Stimulated activated CD8-positive, alpha-beta memory T cell treated with anti-CD3 and anti-CD28 coated beads, Interleukin-15, amount 100 ng/mL, for 24 hours (primary cell): ENCODE data around the gene ACTL9.

Source experiments
- DNase-seq: peaks from one replicate; pipeline ENCODE4 v3.0.0-alpha.2; 2020; ENCODE audit warnings: low read depth

Gene ACTL9

DNA sequence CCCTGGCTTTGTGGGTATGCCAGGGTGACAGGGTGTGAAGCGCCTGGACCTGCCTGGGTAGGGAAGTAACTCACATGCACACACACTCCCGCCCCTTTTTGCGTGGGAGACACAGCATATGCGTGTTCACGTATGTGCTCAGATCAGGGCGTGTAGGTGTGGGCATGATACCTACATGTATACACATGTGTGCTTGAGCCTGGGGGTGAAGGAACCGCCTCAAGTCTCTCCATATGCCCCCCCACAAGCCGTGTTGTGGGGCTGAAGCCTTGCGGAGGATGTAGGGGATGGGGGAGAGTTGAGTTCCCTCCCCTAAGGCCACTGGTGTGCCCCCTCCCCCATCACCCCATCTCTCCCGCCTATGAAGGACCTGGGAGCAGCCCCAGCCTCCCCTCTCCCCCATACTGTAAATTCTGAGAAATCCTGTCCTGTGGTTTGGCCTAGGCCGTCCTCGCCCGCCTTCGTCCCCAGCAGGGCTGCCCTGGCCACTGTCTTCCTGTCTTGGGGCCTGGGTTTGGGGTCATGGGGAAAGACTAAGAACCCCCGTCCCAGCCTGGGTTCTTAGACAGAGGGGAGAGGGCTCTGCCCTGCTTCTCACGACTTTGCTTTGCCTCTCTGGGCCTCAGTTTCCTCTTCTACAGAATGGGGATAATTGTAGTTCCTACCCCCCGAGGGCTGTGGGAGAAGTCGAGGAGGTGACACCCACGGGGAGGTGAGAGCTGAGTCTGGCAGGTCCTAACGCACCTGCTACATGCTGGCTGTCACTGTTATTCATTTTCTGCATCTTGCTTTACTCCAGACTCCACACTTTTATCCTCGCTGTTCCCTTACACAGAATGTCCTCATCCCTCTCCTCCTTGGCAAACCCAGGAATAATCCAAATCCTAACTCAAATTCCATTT is 14.3 kb downstream of the ACTL9 start:
- no peak for DNase-seq

DNA sequence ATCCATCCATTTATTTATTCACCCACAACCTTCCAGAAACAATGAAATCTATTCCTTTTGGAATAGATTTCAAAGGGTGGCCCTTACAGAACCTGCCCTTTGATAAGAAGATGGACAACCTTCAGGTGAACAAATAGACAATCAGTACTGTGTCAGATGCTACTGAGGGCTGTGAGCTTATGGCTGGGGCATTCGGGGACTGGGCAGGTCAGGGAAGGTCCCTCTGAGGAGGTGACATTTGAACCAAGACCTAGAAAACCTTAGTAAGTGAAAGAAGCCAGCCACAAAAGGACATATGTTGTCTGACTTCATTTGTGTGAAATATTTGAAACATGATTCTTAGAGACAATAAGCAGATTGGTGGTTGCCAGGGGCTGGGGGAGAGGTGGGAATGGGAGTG is 15.7 kb downstream of the ACTL9 start:
- DNase-seq, result no peak

DNA sequence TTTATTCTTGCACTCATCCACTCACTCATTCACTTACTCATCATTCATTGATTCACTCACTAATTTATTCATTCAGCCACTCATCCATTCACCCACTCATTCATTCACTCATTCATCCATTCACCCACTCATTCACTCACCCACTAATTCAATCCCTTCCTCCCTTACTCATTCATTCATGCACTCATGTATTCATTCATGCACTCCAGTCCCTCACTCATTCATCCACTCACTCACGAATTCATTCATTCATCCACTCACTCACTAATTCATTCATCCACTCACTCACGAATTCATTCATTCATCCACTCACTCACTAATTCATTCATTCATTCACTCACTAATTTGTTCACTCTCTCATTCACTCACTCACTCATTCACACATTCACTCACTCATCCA is 16.1 kb downstream of the ACTL9 start:
- DNase-seq, result no peak

GRCh38 chr19:8681345-8682029 is 17.1 kb downstream of the ACTL9 start:
- DNase-seq, result no peak

DNA sequence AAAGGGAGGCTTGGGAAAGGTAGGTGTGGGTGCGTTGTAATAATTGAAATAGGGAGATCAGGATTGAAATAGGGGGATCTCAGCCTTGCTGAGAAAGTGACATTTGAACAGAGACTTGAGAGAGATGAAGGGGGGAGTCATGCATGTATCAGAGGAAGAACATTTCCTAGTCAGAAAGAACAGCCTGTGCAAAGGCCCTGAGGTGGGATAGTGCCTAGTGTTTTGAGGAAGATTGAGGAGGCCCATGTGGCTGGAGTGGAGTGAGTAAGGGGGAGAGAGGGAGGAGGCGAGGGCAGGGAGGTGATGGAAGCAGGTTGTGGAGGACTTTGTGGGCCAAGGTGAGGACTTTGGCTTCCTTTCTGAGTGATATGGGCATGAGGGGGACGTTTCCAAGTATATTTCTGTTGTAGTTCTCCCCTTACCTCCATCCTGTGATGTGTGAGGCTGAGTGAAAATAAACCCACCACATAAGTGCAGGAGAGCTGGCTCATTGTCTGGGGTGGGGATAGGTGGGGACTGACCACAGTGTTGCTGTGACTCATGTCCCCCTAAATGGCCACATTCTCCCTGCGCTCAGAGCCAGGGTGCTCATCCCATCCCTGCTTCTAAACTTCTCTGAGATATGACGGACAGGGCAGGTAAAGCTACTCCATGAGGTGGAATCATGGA is 17.8 kb downstream of the ACTL9 start:
- DNase-seq, result no peak

- no peak for DNase-seq
These were observed 20.3 kb downstream of the ACTL9 start for GRCh38 chr19:8678244-8678807.

DNA sequence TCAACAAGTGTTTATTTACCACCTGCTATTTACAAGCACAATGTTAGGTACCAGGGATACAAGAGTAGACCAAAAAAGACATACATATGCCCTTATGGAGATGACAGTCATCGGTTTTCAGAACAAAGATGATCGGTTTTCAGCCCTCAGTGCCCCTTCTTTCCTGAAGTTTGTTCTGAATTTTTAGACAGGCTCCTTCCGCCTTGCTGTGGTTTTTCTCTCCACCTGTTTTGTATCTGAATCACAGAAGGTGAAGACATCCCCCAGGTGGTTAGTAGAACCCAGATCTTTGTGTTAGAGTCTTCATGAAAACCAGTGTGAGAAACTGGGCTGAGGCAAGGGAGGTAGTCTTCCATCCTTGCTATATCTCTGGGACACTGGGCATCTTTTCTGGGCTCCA is 23.5 kb downstream of the ACTL9 start:
- no peak for DNase-seq

- DNase-seq, result no peak
These were observed 25.2 kb downstream of the ACTL9 start for GRCh38 chr19:8673276-8673891.

GRCh38 chr19:8666814-8667405 is 31.7 kb downstream of the ACTL9 start:
- no peak for DNase-seq

GRCh38 chr19:8665468-8666213 is 33.0 kb downstream of the ACTL9 start:
- no peak for DNase-seq

GRCh38 chr19:8664671-8665057 is 33.9 kb downstream of the ACTL9 start:
- DNase-seq, result no peak

DNA sequence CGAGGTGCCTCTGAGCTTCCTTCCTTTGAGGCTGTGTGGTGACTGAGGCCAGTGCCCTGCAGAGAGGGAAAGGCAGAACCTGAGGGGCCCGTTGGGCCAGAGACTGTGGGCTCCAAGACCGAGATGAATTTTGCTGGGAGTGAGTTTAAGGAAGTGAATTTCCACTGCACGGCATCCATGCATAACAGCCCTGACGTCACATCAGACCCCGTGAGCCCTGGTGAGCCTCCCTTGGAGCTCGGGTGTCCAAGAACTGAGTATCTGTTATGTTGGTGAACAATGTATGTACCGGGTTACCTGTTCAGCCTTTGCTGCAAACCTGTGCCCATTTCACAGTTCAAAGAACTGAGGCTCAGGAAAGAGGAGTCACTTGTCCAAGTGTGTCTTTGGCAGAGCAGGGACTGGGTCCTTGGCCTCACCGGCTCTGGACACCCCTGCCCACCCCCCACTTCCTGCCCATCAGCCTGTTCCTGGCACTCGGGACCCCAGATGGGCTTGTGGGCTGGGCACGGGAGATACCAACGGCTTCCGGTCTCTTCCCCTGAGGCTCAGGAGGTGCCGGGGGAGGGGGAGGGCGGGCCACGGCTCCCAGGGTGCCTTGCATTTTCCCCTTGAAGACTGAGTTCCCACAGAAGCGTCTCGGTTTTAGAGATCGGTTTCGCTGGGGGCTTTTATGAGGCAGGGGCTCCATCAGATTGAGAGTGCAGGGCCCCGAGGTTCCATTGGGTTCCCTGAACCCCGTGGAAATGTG is 34.5 kb downstream of the ACTL9 start:
- DNase-seq, result no peak

DNA sequence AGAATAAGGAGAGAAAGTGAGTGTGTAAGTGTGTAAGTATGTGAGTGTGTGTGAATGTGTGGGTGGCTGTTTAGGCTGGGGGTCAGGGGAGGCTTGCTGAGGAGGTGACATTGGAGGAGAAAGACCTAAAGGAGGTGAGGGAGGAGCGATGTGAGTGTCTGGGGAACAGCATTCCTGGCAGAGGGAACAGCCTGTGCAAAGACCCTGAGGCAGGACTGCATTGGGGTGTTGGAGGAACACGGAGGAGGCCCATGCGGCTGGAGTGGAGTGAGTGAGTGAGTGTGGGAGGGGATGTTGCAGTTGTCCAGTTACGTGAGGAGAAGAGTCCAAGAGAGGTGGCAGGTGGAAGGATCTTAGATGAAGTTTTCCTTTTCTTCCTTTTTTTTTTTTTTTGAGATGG is 36.3 kb downstream of the ACTL9 start:
- DNase-seq, result no peak

DNA sequence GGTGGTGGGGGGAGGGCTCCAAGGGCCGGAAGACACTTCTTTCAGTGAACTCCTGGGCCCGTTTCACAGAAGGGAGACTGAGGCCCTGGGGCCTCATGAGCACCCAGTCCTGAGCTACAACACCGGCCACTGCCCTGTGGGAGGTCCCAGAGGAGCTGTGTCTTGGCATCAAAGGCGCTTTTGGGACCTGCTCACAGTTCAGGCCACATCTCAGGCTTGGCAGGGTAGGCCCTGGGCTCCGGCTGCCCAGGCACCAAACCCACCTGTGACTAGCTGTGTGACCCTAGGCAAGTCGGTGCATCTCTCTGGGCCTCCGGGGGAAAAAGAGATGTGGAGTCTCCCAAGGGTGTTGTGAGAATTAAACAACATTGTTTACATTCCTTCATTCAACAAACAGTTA is 38.7 kb downstream of the ACTL9 start:
- no peak for DNase-seq

GRCh38 chr19:8657869-8658268 is 40.7 kb downstream of the ACTL9 start:
- DNase-seq, result no peak

DNA sequence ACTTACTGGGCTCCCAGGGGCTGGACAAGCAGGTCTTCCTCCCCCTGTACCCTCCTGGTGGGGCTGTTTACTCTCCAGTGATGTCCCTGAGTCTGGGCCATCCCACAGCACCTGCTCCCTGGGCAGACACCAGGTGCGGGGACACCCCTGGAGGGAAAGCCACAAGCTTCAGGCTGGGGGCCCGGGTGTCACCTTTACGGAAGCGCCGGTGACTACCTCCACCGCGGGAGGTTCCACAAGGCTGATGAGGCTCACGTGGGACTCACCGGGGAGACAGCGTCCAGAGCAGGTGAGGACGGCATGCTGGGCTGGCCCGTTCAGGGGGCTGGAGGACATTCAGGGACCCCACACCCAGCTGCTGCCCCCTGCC is 43.3 kb downstream of the ACTL9 start:
- no peak for DNase-seq

DNA sequence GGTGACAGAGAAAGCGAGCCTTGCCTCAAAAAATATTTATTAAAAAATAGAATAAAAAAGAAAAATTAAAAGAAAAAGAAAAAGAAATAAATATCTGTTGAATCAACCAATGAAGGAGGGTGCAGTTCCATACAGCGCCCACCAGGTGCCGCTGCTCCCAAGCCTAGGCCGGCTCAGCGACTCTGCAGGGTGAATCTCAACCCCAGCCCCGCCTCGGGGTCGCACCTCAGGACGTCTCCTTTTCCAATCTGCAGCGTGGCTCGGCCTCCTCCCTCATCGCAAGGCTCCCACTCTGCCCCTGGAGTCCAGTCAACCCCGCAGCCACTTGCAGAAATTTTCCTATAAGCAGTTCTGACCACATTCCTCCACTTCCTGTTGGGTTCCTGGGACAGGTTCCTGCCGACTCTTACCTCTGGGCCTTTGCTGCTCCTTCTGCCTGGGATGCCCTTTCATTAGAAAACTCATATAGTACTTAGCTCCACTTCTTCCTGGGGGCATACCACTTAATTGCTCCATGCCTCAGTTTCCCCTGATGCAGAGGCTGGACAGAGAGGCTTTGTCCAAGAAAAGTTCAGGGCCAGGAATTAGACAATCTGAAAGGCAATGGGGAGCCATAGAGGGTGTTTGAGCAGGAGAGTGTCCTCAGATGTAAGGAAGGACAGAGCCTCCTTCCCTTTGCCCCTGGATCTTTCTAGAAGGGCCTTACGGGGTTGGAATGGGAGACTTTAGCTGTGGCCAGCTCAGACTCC is 43.8 kb downstream of the ACTL9 start:
- peak; percentile 63 for DNase-seq

DNA sequence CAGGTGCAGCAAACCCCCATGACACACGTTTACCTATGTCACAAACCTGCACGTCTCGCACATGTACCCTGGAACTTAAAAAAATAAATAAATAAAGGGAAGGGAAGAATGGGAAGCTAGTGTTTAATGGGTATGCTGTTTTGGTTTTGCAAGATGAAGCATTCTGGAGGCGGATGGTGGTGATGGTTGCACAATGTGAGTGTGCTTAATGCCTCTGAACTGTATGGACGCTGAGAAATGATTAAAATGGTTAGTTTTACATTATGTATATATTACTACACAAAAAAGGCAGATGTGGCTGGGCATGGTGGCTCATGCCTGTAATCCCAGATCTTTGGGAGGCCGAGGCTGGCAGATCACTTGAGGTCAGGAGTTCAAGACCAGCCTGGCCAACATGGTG is 50.4 kb downstream of the ACTL9 start:
- no peak for DNase-seq
